ENCODE measurements around the gene ZNF710.
"Not testable (repeated sequence)": the region's sequence is repeated elsewhere in the genome, so short reads cannot be mapped to it uniquely, and the experiment has no call there.

ZNF710 gene

GRCh38 chr15:90001062-90001682, at the start of gene ZNF710:
ZNF710 (plus strand) TSS chr15:90001324; CDS start chr15:90067138, 65,814 bp downstream.
- DNase-seq: peak; percentile 48

- no peak for DNase-seq
Observed at GRCh38 chr15:89954541-89954940, 46.6 kb upstream of the ZNF710 start.

- DNase-seq: not testable (repeated sequence)
Observed at GRCh38 chr15:89955449-89955998, 45.6 kb upstream of the ZNF710 start.

GRCh38 chr15:89958107-89958805, 42.9 kb upstream of the ZNF710 start:
- no peak for DNase-seq

GRCh38 chr15:89963301-89964231, 37.6 kb upstream of the ZNF710 start:
- no peak for DNase-seq

GRCh38 chr15:89964232-89964954, 36.7 kb upstream of the ZNF710 start:
- no peak for DNase-seq

- no peak for DNase-seq
Observed at GRCh38 chr15:89967881-89968280, 33.2 kb upstream of the ZNF710 start.

GRCh38 chr15:89971592-89971997, 29.5 kb upstream of the ZNF710 start:
- peak; percentile 72 for DNase-seq

- no peak for DNase-seq
Observed at GRCh38 chr15:89972085-89972484, 29.0 kb upstream of the ZNF710 start.

GRCh38 chr15:89975482-89976245, 25.5 kb upstream of the ZNF710 start:
- no peak for DNase-seq

- no peak for DNase-seq
Observed at GRCh38 chr15:89976246-89976600, 24.9 kb upstream of the ZNF710 start.

GRCh38 chr15:89977836-89978235, 23.3 kb upstream of the ZNF710 start:
- not testable (repeated sequence) for DNase-seq

- DNase-seq: no peak
Observed at GRCh38 chr15:89978914-89979313, 22.2 kb upstream of the ZNF710 start.

- no peak for DNase-seq
Observed at GRCh38 chr15:89980896-89981295, 20.2 kb upstream of the ZNF710 start.

- DNase-seq: no peak
Observed at GRCh38 chr15:89982315-89983055, 18.6 kb upstream of the ZNF710 start.

GRCh38 chr15:89984001-89984400, 17.1 kb upstream of the ZNF710 start:
- DNase-seq: no peak

GRCh38 chr15:89984421-89985010, 16.6 kb upstream of the ZNF710 start:
- no peak for DNase-seq

GRCh38 chr15:89985111-89985510, 16.0 kb upstream of the ZNF710 start:
- no peak for DNase-seq

GRCh38 chr15:89991312-89991711, 9.8 kb upstream of the ZNF710 start:
- DNase-seq: no peak

- DNase-seq: no peak
Observed at GRCh38 chr15:89993349-89993748, 7.8 kb upstream of the ZNF710 start.

- DNase-seq: no peak
Observed at GRCh38 chr15:89997079-89997478, 4.0 kb upstream of the ZNF710 start.
